ENCODE results near the gene ADNP2.
A peak's percentile ranks its signal among the peaks of the same experiment; 100 is the strongest.

ADNP2 gene

DNA sequence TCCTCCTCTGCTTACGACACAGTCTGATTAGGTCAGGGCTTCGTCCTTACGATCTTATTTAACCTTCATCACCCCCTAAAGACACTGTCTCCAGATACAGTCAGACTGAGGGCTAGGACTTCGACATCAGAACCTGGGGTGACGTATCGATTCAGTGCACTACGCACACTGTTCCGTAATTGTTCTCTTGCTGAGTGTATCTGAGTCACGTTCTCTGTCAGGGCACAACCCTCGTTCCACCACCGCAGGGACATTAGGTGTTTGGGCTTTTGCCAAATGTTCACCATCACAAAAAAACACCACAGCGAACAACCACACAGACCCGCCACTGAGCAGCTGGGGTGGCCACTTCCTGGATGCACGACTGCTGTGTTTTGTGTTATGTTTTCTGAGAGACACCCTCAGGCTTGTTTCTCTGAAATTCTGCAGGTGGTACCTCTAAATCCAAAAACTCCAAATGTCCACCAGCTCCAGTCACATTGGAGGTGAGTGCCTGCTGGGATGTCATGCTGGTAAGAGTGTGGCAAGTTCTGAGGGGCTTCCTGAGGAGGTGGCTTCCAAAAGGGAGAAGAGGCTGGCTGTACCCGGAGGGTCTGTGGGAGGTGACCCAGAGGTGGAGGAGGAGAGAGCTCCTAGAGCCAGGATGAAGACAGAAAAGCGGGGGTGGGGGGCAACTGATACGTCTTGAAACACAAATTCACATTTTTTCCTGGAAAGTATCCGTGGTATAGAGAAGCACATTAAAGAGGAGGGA lies 66.6 kb downstream of the ADNP2 start:
- DNase-seq = no peak

DNA sequence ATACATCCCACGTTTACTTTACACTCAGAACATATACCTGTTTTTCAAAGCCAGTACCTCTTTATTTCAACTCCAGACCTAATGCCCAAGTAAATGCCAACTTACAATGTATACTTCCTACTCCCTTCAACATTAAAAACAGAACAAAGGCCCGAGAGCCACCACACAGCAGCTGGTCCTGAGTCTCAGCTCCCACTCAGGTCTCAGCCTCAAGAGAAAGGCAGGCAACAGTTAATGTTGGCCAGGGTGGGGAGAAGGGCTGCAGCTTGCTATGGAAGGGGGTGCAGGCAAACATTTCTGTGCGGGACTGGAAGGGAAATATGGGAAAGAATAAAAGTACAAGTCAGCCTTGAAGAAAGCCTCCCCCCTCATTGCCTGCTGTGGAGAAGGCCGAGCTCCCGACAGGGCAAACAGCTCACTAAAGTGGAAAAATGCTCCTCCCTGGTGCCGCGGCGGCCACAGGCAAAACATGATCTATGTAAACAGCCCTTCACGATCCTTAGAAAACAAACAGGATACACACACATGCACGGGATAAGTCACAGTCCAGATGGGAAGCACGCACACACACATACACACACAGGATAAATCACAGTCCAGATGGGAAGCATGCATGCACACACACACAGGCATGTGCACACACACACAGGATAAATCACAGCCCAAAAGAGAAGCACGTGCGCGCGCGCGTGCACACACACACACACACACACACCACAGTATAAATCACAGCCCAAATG lies 67.4 kb downstream of the ADNP2 start:
- peak; percentile 17 to 81 (median 72) for DNase-seq

DNA sequence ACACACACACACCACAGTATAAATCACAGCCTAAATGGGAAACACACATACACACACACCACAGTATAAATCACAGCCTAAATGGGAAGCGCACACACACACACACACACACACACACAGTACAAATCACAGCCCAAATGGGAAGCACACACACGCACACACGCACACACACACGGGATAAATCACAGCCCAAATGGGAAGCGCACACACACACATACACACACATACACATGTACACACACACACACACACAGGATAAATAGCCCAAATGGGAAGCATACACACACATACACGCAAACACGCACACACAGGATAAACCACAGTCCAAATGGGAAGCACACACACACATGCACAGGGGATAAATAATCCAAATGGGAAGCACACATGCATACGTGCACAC lies 68.1 kb downstream of the ADNP2 start:
- DNase-seq = no peak

DNA sequence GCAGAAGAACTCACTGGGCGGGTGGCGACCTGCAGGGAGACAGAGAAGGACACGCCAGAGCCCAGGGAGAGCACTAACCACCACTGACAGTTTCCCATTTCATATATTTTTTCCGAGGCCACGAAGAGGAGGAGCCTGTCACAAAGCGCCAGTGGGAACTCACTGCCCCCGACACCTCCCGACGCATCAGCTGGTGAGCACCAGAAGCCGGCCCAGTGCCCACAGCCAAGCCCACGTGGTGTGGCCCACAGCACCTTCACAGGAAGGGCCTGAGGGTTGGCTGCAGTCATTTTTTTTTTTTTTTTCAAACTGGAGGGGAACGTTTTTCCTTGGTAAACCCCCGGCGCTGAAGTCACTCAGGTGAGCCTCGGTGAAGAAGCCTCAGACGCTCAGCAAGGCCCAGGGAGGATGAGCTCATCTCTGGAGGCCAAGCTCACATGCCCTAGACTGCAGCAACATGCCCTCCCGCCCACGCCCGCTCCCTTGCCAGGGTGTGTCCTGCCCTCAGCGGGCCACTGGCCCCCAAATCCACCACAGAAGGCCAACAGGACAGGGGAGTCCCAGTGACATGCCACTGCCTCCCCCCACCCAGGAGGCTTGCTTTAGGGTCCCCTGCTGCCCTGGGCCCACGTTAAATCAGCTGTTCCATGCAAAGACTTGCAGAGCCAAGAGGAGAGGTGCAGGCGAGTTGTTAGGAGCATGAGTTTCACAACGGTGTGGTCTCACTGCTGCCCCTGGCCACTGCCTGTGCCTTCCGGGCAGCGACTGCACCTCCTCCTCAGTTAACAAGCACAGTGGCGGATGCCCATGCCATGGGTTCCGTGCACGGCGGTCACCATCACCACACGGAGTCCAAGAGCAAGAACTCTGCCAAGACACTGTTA lies 70.1 kb downstream of the ADNP2 start:
- DNase-seq = no peak

DNA sequence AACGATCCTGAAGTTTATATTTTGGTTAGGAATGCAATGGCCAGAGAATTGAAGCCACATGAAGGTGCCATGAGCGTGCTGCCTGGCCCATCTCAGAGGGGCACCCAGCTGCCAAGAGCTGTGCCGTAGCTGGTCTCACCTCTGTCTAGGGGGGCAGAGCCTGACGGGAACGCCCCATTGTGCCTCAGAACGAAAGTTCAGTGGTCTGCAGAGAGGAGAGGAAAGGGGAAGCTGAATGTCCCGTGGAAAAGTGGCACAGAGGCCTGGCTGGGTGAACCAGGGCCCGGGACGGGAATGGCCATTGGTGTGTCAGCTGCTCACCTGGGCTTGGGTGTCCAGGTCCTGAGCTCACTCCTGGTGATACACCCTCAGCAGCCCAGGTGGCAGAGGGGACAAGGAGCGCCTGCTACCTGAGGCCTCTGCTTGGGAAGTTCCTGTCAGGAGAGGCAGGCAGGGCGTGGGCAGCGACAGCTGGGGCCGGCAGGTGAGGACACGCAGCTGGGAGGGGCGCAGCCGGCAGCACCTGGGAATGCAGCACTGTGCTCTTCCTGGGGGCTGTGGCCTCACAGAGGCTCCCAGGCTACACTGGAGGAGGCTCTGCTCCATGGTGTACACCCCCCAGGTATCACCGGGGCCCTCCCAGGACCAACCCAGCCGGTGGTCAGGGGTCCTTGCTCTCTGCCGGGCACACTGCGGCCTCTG lies 70.9 kb downstream of the ADNP2 start:
- peak; percentile 46 to 56 (median 51) for DNase-seq

DNA sequence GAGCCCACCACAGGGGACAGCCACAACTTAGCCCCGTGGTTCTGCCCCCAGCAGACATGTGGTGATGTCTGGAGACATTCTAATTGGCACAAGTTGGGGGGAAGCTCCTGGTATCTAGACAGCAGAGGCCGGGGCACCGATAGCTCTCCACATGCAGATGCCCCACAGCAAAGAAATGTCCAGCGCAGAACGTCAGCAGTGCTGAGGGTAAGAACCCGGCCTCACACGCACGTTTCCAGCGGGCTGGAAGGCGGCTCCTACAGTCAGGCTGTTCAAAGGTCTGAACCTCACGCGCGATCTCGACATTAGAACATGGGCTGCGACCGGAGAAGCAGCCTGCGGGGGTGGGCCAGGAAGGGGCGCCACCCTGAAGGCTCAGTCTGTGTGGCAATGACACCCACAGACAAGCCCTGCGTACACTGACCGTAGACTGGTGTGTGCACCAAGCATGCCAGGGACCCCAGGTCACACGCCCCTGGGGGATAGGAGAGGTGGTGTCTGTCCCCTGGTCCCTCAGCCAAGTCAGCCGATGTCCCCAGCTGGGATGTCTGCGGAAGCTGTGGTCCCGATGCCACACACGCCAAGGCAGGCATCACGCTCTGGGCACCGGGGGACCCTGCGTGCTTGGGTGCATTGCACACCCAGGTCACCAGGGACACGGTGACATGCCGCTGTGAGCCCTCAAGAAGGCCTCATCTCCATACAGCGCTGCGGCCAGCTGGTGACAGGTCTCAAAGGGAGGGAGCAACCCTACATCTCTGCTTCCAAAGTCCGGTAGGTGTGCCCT lies 71.9 kb downstream of the ADNP2 start:
- no peak for DNase-seq

DNA sequence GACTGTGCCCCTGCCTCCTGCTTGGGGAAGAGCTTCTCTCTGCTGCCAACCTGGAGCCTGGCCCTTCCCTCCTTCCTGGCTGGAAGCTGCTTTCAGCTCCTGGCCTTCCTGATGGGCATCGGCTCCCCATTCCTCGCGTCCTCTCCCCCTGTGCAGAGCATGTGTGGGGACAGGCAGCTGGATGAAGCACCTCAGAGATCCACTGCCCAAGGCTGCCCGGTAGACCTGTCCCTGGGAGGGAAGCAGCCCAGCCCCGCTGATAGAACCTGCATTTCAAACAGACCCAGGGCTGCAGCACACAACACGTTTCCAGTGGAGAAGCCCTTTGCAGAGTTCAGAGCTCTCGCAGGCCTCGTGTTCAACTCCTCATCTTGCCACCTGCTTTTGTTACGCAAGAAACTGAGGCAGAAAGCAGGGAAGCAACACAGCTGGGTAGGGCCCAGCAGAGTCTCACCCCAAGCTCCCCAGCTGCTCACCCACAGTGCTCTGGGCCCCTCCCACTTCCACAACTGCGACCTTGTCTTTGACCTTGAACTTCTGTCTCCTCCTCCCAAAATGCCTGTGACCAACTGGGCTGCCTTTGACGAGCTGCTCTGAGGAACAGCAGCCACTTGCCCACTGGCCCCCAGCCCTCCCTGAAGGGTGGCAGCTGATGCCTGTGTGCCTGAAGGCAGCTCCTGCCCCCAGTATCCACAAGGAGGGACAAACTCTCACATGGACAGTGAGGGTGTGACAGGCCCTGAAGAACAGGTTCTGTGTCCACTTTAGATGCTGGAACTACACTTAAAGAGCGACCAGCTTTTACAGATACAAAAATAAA lies 72.8 kb downstream of the ADNP2 start:
- DNase-seq = no peak

DNA sequence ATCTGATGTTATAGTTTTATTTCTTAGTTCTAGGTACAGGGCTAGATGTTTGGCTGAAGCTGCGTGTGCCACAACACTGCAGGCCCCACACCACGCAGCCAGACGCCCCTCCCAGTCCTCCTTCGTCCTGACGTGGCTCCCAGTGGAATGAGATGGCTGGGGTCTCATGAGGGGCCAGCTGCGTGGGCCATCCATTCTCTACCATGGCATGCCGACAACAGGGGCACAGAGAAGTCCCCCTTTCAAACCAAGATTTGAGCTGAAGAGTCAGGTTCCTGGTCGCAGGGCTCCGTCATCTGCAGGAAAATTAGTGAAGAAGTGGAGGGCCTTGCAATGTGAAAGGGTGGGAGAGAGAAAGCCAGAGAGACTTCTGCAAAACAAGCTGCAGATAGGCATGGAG lies 73.8 kb downstream of the ADNP2 start:
- no peak for DNase-seq

DNA sequence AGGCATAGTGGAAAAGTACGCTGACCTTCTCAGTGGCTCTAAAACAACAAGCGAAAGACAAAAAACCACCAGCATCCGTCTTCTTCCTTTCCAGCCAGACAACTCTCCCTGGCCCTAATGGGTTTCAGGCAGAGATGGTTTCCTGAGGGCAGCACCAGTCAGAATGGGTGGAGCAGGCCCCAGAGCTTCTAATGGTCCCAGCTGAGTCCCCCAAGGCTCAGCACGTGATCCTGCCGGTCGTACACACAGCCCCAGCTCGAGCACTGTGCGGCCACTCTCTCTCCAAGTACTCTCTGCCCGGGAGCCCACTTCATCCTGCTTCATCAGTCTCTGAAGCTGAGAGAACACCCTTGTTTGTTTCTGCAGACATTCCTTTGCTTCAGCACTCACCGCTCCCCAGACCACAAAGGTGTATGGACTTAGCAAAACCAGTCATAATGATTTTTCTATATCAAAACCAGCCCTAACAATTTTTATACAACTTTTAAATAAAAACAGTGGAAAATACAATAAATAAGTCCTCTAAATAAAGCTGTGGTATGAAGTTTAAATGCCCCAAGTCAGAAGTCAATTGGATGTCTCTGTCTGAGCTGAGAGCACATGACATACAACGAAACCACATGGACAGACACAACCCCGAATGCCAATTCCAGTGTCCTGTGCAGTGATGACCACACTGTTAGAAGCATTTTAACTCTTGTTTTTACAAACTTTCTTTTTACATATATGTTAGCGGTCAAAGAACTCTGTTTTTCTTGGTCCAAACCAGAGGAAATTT lies 74.4 kb downstream of the ADNP2 start:
- no peak for DNase-seq

DNA sequence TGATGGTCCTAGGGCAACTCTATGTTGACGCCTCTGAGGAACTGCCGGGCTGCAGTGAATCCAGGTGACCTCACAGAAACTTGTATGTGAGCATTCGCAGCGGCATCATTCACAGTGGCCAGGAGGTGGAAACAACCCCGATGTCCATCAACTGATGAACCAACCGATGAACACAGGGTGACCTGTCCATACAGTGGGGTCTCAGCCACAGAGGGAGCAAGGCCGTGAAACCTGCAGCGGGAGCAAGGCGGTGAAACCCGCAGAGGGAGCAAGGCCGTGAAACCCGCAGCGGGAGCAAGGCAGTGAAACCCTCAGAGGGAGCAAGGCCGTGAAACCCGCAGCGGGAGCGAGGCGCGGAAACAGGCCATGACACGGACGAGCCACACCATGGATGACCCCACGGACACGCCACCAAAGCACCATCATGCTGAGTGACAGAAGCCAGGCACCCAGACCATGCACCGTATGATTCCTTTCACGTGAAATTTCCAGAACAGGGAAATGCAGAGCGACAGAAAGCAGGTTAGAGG lies 75.2 kb downstream of the ADNP2 start:
- DNase-seq = no peak

DNA sequence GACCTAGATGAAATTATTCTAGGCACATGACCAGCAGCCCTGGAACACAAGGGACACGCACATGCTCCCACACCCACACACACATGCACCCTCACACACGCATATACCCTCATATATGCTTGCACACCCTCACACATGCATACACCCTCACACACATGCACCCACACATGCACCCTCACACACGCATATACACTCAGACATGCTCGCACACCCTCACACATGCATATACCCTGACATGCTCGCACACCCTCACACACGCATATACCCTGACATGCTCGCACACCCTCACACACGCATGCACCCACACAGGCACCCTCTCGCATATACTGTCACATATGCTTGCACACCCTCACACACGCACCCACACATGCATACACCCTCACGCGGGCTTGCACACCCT lies 76.5 kb downstream of the ADNP2 start:
- no peak for DNase-seq

DNA sequence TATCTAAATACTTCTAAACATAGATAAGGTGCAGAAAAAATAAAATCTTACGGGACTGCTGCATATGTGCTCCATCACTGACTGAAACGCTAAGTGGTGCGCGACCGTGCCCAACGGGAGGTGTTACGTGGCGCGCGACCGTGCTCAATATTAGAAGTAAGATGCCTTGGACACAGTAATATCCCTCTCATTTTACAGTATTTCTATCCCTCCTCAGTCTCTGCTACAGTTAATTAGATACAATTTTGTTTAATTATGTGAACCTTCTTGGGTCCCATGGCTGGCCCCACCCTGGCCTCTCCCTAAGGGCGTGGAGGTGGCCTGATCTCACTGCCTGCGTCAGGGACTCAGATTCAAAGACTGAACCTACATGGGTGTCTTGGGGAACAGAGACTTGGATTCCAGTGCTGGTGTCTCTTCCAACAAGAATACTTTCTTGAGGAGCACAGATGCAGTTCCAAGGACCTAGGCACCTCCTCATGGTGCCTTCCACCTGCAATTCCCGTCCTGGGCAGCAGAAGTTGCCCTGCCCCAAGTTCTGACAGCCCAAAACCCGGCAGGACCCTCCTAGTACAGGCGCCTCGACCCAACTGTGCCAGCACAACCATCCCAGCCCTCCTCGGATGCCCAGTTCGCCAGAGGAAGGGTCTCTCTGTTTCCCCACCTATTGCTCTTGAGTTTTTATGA lies 79.0 kb downstream of the ADNP2 start:
- no peak for DNase-seq

DNA sequence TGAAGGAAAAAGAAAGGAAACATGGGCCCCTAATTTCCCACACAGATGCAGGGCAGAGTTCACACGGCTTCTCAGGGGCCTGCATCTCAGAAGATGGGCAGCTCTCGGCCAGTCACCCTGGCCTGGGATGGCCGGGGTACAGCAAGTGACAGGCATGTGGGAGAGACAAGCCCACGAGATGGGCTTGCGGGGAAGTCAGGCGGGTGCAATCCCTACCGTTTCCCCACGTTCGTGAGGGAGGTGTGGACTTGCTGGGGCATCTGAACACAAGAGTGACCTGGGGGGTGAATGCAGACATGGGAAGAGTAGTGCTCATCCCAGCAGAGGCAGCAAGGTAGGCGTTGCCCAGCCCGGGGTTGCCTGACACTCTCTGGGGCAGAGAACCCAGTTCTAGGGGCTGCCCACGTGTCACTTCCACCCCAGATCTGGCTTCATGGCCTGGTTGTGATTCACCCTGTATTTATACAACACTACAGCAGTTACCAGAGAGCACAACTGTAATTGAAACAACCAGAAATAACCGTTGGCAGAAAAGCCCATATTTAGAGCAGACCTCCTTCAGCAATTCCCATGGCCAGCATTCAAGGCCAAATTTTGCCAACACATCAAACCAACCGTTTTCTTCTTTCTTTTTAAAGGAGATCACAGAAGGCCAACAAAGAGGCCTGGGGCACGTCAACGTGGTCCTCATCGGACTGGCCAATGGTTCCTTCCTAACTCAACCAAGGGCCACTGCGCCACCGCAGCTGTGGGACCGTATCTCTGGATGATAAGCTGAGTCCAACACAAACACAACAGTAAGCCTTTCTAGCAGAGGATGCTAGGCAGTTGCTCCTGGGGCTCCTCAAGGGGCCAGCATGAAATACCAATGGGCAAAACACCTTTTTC lies 79.8 kb downstream of the ADNP2 start:
- DNase-seq = no peak

DNA sequence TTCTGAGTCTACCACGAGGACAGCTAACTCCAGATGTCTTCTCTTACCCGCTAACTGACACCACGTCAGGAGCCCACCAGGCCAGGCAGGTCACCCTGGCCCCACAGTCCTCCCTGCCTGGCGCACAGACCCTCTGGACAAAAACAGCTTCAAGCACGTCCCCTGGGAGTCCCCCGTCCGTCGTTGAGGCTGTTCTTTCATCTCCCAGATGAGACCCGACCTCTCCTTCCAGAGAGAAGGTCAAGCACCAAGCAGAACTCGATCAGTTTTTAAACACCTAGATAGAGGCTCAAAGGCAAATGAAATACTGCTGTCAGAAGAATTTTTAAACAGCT lies 80.4 kb downstream of the ADNP2 start:
- no peak for DNase-seq

Data from NCI-H1417 (cell line).